Karpas-422 (cell line): ENCODE results near the gene RNPEP. TPM values are rescaled to one million over a fixed set of nuclear protein-coding genes. Genes with fewer than 3 reads are reported as not detected.

ENCODE experiments used
- DNase-seq: peaks from one replicate; pipeline ENCODE4 v3.0.0-alpha.2; 2015
- H2AFZ ChIP-seq: fragments of 200-600 bp; sonication (generic); 2 replicates; pipeline ENCODE4 v1.6.1; 2014; ENCODE audit warnings: antibody characterized with exemption, low read length, mixed read lengths
- H3K27ac ChIP-seq: fragments of 200-600 bp; sonication (generic); 2 replicates; pipeline ENCODE4 v1.5.1; 2014; ENCODE audit warnings: mild to moderate bottlenecking, low read length, moderate library complexity
- H3K27me3 ChIP-seq: fragments of 200-600 bp; sonication (generic); 2 replicates; pipeline ENCODE4 v1.6.1; 2014; ENCODE audit warnings: low read length, mixed read lengths
- H3K36me3 ChIP-seq: fragments of 200-600 bp; sonication (generic); 2 replicates; pipeline ENCODE4 v1.6.1; 2014; ENCODE audit warnings: low read length, mixed read lengths; ENCODE audit not compliant: insufficient read depth
- H3K4me1 ChIP-seq: fragments of 200-600 bp; sonication (generic); 2 replicates; pipeline ENCODE4 v1.6.1; 2014; ENCODE audit warnings: mild to moderate bottlenecking, low read length, mixed read lengths
- H3K4me2 ChIP-seq: fragments of 200-600 bp; sonication (generic); 2 replicates; pipeline ENCODE4 v1.6.1; 2014; ENCODE audit warnings: low read length, low read depth, mild to moderate bottlenecking; ENCODE audit not compliant: poor library complexity, severe bottlenecking
- H3K4me3 ChIP-seq: fragments of 200-600 bp; sonication (generic); 2 replicates; pipeline ENCODE4 v1.5.1; 2014; ENCODE audit warnings: mild to moderate bottlenecking, antibody characterized with exemption, low read length, mixed read lengths
- H3K79me2 ChIP-seq: fragments of 200-600 bp; sonication (generic); 2 replicates; pipeline ENCODE4 v1.6.1; 2014; ENCODE audit warnings: mild to moderate bottlenecking, low read length, mixed read lengths
- H3K9ac ChIP-seq: fragments of 200-600 bp; sonication (generic); 2 replicates; pipeline ENCODE4 v1.6.0; 2014; ENCODE audit warnings: low read length
- H3K9me2 ChIP-seq: fragments of 200-600 bp; sonication (generic), shearing (Covaris generic); replicated peaks from 2 replicates; pipeline ENCODE4 v1.6.0; 2014; ENCODE audit warnings: mild to moderate bottlenecking, low read length, moderate library complexity; ENCODE audit not compliant: insufficient read depth
- H3K9me3 ChIP-seq: fragments of 300-700, 200-600 bp; sonication (generic); 2 replicates; pipeline ENCODE4 v1.6.1; 2014; ENCODE audit warnings: low read length, mixed read lengths
- H4K20me1 ChIP-seq: fragments of 200-600 bp; sonication (generic); 2 replicates; pipeline ENCODE4 v1.6.1; 2014; ENCODE audit warnings: mild to moderate bottlenecking, antibody characterized with exemption, low read length, low read depth; ENCODE audit not compliant: insufficient read depth
- total RNA-seq: library from RNA; depleted of rRNA; stranded (reverse); fragments of >200 nt; shearing (Covaris generic); gene quantifications from 2 replicates; pipeline ENCODE4 v1.2.3, GENCODE V29; 2014; ENCODE audit warnings: low replicate concordance

The RNPEP gene
- total RNA-seq, 1 experiment from 2014 or later, result 49.2 TPM

DNA sequence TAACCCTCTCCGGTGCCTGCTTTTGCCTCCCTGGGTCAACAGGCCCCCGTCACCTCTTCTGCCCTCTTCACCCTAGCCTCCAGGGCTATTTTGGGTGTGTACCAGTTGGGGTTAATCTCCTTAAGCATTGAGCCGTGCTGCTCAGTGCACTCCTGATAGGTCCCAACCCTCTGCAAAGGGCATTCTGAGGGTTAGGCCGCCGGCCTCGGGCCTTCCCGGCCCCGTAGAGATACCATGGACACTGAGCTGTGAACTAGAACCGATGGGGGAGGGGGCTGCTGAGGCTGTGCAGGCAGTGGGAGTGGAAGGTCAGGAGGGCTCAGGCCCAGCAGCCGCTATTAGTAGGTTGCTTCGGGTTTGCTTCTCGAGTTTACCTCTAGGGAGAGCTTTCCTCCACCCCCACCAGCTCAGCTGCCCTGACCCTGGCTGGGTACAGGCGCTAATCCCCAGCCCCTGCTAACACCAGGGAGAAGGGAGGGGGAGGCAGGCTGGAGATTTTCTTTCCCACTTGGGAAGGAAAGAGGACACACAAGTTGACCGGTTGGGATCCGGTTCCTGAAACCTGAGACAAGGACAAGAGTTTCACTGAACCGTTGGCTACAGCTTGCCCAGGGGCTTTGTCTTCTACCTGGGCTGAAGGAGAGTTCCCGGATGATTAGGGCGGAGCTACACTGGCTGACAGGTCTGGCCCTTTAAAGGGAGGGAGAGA lies 40.9 kb upstream of the RNPEP start:
- no peak overlapping the region for H2AFZ ChIP-seq
- H3K9ac ChIP-seq, result no peak overlapping the region
- no peak for DNase-seq
- no peaks in the 10 kb centered on the region for H3K9me2 ChIP-seq
- no peaks in the 10 kb centered on the region for H4K20me1 ChIP-seq
- H3K27ac ChIP-seq, result no peak overlapping the region
- no peak overlapping the region for H3K4me3 ChIP-seq
- H3K27me3 ChIP-seq, result no peaks in the 10 kb centered on the region
- H3K9me3 ChIP-seq, result no peaks in the 10 kb centered on the region
- 0 out of 2 replicates have a peak, but pooled peaks cover 2% of the 10 kb centered on the region for H3K4me1 ChIP-seq
- no peaks in the 10 kb centered on the region for H3K79me2 ChIP-seq
- H3K36me3 ChIP-seq, result no peaks in the 10 kb centered on the region
- H3K4me2 ChIP-seq, result no peak overlapping the region

DNA sequence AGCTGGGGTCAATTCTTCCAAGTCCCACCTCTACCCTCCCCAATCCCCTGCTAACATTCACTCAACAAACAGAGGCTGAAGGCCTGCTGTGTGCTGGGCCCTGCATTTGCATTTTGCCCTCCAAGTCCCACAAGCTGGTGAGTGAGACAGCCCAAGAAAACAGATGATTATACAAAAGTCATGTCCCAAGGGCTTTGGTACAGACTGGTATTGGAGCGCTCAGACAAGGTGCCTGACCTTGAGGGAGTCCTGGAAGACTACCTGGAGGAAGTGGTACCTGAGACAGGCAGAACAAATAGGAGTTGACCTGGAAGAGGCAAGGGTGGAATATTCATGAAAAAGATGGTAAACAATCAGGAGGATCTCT lies 40.3 kb upstream of the RNPEP start:
- no peaks in the 10 kb centered on the region for H3K79me2 ChIP-seq
- no peak overlapping the region for H3K4me2 ChIP-seq
- no peaks in the 10 kb centered on the region for H3K9me3 ChIP-seq
- H4K20me1 ChIP-seq, result no peaks in the 10 kb centered on the region
- no peak for DNase-seq
- H2AFZ ChIP-seq, result no peak overlapping the region
- no peak overlapping the region for H3K27ac ChIP-seq
- no peak overlapping the region for H3K9ac ChIP-seq
- no peak overlapping the region for H3K4me3 ChIP-seq
- H3K9me2 ChIP-seq, result no peaks in the 10 kb centered on the region
- no peaks in the 10 kb centered on the region for H3K36me3 ChIP-seq
- no peaks in the 10 kb centered on the region for H3K27me3 ChIP-seq
- 0 out of 2 replicates have a peak, but pooled peaks cover 2% of the 10 kb centered on the region for H3K4me1 ChIP-seq

DNA sequence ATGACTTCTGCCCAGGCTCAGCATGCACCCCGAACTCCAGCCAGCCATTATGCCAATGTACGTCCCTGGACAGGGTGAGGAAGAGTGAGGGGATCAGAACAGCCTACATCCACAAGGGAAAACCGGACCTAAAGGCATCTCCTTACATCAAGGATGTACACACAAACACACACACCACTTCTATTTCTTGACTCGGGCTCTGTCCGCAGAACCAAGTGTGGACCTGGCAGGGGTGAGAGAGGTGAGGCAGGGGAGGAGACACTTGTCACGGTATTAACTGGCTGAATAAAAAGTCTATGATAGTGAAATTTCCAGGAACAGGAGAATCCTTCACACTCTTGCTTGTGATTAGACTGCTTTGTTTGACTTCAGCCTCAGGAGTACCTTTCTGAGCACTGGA lies 38.4 kb upstream of the RNPEP start:
- Histone ChIP-seq H3K4me1 (0 out of 2 replicates have a peak, but pooled peaks cover 2% of the 10 kb centered on the region), H4K20me1 (no peaks in the 10 kb centered on the region), H3K36me3 (no peaks in the 10 kb centered on the region), H3K79me2 (no peaks in the 10 kb centered on the region), H3K4me2 (no peak overlapping the region), H3K9me2 (no peaks in the 10 kb centered on the region), H3K27ac (no peak overlapping the region), H3K4me3 (no peak overlapping the region), H3K9ac (no peak overlapping the region), H2AFZ (no peak overlapping the region), H3K27me3 (no peaks in the 10 kb centered on the region), H3K9me3 (no peaks in the 10 kb centered on the region)
- DNase-seq, result no peak

DNA sequence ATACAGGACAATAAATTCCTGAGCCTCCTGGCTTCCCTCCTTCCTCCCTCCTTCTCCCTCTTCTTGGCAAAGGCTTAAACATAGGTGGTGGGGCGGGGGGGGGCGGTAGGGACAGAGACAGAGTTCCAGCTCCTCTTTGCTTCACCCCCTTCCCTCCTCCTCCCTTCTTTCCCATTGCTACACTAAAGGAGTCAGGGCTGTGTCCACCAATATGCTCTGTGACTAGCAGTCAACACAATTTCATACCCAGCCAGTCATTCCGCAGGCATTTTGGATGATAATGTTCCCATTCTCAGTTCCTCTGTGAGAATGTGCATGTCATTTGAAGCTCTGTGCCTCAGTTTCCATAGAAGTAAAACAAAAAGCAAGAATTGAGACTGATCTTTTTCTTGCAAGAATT lies 37.8 kb upstream of the RNPEP start:
- no peaks in the 10 kb centered on the region for H3K27me3 ChIP-seq
- DNase-seq, result no peak
- H3K9ac ChIP-seq, result no peak overlapping the region

DNA sequence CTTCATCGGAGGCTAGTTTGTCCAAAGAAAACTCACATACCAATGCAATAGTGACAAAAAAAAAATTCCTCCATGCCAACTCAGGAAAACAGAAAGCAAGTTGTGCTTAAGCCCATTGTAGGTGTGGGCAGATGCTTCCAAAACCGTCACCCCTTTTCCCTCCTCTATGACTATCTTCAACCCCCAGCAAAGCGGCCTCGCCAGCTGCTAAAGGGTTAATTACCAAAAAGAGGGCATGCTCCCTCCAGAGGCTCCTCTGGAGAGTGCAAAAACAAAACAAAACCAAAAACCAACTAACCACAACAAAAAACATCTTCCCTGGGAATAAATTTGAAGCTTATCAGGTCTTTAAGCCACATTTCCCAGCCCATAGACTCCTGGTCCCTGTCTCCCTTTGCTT lies 37.3 kb upstream of the RNPEP start:
- no peaks in the 10 kb centered on the region for H3K36me3 ChIP-seq
- no peaks in the 10 kb centered on the region for H4K20me1 ChIP-seq
- H3K79me2 ChIP-seq, result no peaks in the 10 kb centered on the region
- H3K9ac ChIP-seq, result no peak overlapping the region
- no peak overlapping the region for H3K4me3 ChIP-seq
- no peak overlapping the region for H3K4me2 ChIP-seq
- 0 out of 2 replicates have a peak, but pooled peaks cover 2% of the 10 kb centered on the region for H3K4me1 ChIP-seq
- no peak overlapping the region for H2AFZ ChIP-seq
- no peak overlapping the region for H3K27ac ChIP-seq
- no peak for DNase-seq
- H3K27me3 ChIP-seq, result no peaks in the 10 kb centered on the region
- H3K9me2 ChIP-seq, result no peaks in the 10 kb centered on the region
- H3K9me3 ChIP-seq, result no peaks in the 10 kb centered on the region

More for the DNA sequence above, 37.8 kb upstream of the RNPEP start:
- no peak overlapping the region for H3K4me2 ChIP-seq
- H3K27ac ChIP-seq, result no peak overlapping the region
- 0 out of 2 replicates have a peak, but pooled peaks cover 2% of the 10 kb centered on the region for H3K4me1 ChIP-seq
- H4K20me1 ChIP-seq, result no peaks in the 10 kb centered on the region
- H3K79me2 ChIP-seq, result no peaks in the 10 kb centered on the region
- no peak overlapping the region for H3K4me3 ChIP-seq
- H3K9me3 ChIP-seq, result no peaks in the 10 kb centered on the region
- H2AFZ ChIP-seq, result no peak overlapping the region
- no peaks in the 10 kb centered on the region for H3K9me2 ChIP-seq
- H3K36me3 ChIP-seq, result no peaks in the 10 kb centered on the region

DNA sequence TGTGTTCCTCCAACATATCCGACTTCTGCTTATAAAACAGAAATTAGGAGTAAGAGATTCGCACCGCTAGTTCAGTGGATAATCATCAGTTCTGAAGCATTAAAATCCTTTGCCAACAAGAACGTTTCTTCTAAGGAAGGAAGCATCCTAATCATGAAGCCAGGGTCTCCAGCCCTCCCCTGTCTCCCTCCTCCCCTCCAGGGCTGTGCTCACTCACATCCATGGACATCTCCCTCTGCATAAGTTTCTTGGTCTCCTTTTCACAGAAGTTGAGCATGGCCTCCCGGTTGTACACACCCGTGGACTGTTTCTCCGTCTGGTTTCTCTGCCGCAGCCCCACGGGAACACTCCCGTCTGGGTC lies 36.6 kb upstream of the RNPEP start:
- Histone ChIP-seq H3K4me1 (0 out of 2 replicates have a peak, but pooled peaks cover 2% of the 10 kb centered on the region), H2AFZ (peak overlapping the region; percentile 50; the same call in 1 of the 2 replicates), H3K4me2 (no peak overlapping the region), H3K9ac (no peak overlapping the region), H4K20me1 (no peaks in the 10 kb centered on the region), H3K4me3 (no peak overlapping the region), H3K9me2 (no peaks in the 10 kb centered on the region), H3K79me2 (no peaks in the 10 kb centered on the region), H3K9me3 (no peaks in the 10 kb centered on the region), H3K27ac (no peak overlapping the region), H3K27me3 (no peaks in the 10 kb centered on the region), H3K36me3 (no peaks in the 10 kb centered on the region)
- DNase-seq, result no peak

DNA sequence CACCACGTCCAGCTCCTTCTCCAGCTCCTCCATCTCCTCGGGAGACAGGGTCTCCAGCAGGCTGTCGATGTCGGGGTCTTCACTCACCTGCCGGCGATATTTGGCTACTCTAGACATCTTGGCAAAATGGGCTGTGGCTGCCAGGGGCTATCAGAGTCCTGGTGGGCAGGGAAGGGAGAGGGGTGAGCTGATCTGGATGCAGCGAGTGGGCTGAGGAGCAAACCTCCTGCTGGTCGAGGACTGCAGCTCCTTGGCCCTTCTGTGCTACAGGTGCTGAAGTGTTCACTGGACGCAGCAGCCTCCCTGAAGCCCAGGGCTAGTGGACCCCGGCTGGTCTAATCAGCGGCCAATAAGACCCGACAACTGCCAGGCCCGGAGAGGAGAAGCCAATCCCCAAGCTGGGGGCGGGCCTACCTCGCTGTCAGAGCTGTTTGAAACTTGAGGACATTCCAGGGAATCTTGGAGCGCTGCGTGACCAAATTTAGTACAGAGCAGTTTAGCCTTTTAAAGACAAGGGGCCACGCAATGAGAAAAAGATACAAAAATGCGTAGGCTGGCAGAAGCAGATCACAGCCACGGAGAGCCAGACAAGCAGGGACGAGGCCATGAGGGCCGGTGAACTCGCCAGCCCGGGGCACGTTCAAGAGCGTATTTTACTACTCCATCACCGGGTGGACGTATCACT lies 36.1 kb upstream of the RNPEP start, which contains the start of gene LMOD1:
TSS of gene LMOD1 (minus strand) at position 325 of the 685 bp plus-strand sequence. CDS start at position 117, 208 bp downstream.
- Histone ChIP-seq H3K4me1 (0 out of 2 replicates have a peak, but pooled peaks cover 2% of the 10 kb centered on the region), H3K79me2 (no peaks in the 10 kb centered on the region), H3K4me3 (no peak within 1 kb of the TSS), H3K9me2 (no peaks in the 10 kb centered on the region), H3K9me3 (no peaks in the 10 kb centered on the region), H3K9ac (no peak within 1 kb of the TSS), H3K27ac (no peak within 1 kb of the TSS), H3K4me2 (no peak within 1 kb of the TSS), H4K20me1 (no peaks in the 10 kb centered on the region), H3K36me3 (no peaks in the 10 kb centered on the region), H2AFZ (peak within 1 kb of the TSS; percentile 50; the same call in 1 of the 2 replicates), H3K27me3 (no peaks in the 10 kb centered on the region)
- DNase-seq, result no peak

DNA sequence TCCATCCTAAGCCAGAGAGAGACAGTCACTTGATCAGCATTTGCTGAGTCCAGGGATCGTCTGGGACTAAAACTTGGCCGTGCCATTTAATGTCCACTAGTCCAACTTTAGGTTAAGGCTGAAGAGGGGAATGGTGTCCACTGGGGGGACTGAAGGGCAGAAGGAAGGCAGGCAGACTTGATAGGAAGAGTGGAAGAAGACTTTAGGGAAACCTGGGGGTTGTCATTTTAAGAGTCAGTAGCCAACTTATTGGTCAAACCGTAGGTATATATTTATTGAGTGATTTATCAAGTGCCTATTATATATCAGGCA lies 34.8 kb upstream of the RNPEP start:
- Histone ChIP-seq H3K4me3 (no peak overlapping the region), H3K4me1 (no peaks in the 10 kb centered on the region), H3K27ac (no peak overlapping the region), H3K27me3 (no peaks in the 10 kb centered on the region), H3K9ac (no peak overlapping the region), H3K4me2 (no peak overlapping the region), H3K79me2 (no peaks in the 10 kb centered on the region), H3K9me2 (no peaks in the 10 kb centered on the region), H2AFZ (no peak overlapping the region), H3K9me3 (no peaks in the 10 kb centered on the region), H3K36me3 (no peaks in the 10 kb centered on the region), H4K20me1 (no peaks in the 10 kb centered on the region)
- DNase-seq, result no peak
